DND-41 (cell line): ENCODE data around the gene ACAN.

Experiments
- ATAC-seq: fragments of 200-7000 bp; cut with Tn5 transposase; 3 replicates; pipeline ENCODE4 v1.9.1; 2021; ENCODE audit warnings: low read depth; ENCODE audit not compliant: insufficient read depth
- DNase-seq: peaks from one replicate; pipeline ENCODE4 v3.0.0-alpha.2; 2020
- H2AFZ ChIP-seq: 2 replicates; pipeline ENCODE4 v1.6.0; 2012; ENCODE audit warnings: low read depth, low read length
- H3K27ac ChIP-seq: 2 replicates; pipeline ENCODE4 v1.5.1; 2012; ENCODE audit warnings: low read length, inconsistent platforms
- H3K27me3 ChIP-seq: fragments of 200-600 bp; sonication (generic); 2 replicates; pipeline ENCODE4 v1.6.0; 2012; ENCODE audit warnings: low read length, mild to moderate bottlenecking, inconsistent platforms; ENCODE audit not compliant: insufficient read depth, poor library complexity
- H3K36me3 ChIP-seq: 2 replicates; pipeline ENCODE4 v1.5.1; 2012; ENCODE audit warnings: low read length, inconsistent platforms; ENCODE audit not compliant: insufficient read depth
- H3K4me1 ChIP-seq: 2 replicates; pipeline ENCODE4 v1.5.1; 2012; ENCODE audit warnings: mild to moderate bottlenecking, low read length; ENCODE audit not compliant: insufficient read depth
- H3K4me2 ChIP-seq: 2 replicates; pipeline ENCODE4 v1.6.0; 2012; ENCODE audit warnings: mild to moderate bottlenecking, moderate library complexity, low read length, inconsistent platforms; ENCODE audit not compliant: insufficient read depth
- H3K4me3 ChIP-seq, 2 experiments: fragments of 200-600 bp in 1 of 2; shearing (Covaris generic) in 1 of 2; 2 replicates each; pipeline ENCODE4 v1.5.1; 2012 to 2016; ENCODE audit warnings: inconsistent platforms in 2 of 2, low read length in 2 of 2, mild to moderate bottlenecking in 2 of 2, low read depth in 1 of 2, moderate library complexity in 1 of 2
- H3K79me2 ChIP-seq: 2 replicates; pipeline ENCODE4 v1.6.0; 2012; ENCODE audit warnings: low read length, inconsistent platforms; ENCODE audit not compliant: insufficient read depth
- H3K9ac ChIP-seq: 2 replicates; pipeline ENCODE4 v1.6.0; 2012; ENCODE audit warnings: low read depth, mild to moderate bottlenecking, inconsistent platforms, low read length, moderate library complexity
- H3K9me3 ChIP-seq: 2 replicates; pipeline ENCODE4 v1.5.1; 2012; ENCODE audit warnings: low read length, moderate library complexity, mild to moderate bottlenecking, inconsistent platforms; ENCODE audit not compliant: insufficient read depth, severe bottlenecking
- H4K20me1 ChIP-seq: 2 replicates; pipeline ENCODE4 v1.6.0; 2012; ENCODE audit warnings: low read length; ENCODE audit not compliant: insufficient read depth
- EZH2 ChIP-seq: IDR thresholded peaks from 3 replicates; pipeline ENCODE4 v1.6.1; 2012; ENCODE audit warnings: borderline replicate concordance, low read depth, mild to moderate bottlenecking, moderate library complexity, low read length, inconsistent platforms; ENCODE audit not compliant: severe bottlenecking
- TF ChIP-seq, protein P1 (sequence below): IDR thresholded peaks from 2 replicates; pipeline ENCODE4 v1.5.1; 2012; ENCODE audit warnings: borderline replicate concordance, low read length, moderate library complexity, mild to moderate bottlenecking; ENCODE audit not compliant: poor library complexity, severe bottlenecking; ENCODE audit errors: extremely low read depth

The ACAN gene

GRCh38 chr15:88871313-88871712, 68.1 kb downstream of the ACAN start:
- Histone ChIP-seq H3K9me3 (no peaks in the 10 kb centered on the region), H3K79me2 (no peaks in the 10 kb centered on the region), H3K27me3 (peaks cover 4% of the 10 kb centered on the region), H3K4me2 (no peak overlapping the region), H3K4me1 (no peaks in the 10 kb centered on the region), H3K36me3 (no peaks in the 10 kb centered on the region), H3K4me3 (no peak overlapping the region), H2AFZ (no peak overlapping the region), H3K27ac (no peak overlapping the region), H3K9ac (no peak overlapping the region), H4K20me1 (no peaks in the 10 kb centered on the region; the same call in 1 of the 2 replicates)
- ATAC-seq (no peak), DNase-seq (no peak)
- TF ChIP-seq, protein P1, sequence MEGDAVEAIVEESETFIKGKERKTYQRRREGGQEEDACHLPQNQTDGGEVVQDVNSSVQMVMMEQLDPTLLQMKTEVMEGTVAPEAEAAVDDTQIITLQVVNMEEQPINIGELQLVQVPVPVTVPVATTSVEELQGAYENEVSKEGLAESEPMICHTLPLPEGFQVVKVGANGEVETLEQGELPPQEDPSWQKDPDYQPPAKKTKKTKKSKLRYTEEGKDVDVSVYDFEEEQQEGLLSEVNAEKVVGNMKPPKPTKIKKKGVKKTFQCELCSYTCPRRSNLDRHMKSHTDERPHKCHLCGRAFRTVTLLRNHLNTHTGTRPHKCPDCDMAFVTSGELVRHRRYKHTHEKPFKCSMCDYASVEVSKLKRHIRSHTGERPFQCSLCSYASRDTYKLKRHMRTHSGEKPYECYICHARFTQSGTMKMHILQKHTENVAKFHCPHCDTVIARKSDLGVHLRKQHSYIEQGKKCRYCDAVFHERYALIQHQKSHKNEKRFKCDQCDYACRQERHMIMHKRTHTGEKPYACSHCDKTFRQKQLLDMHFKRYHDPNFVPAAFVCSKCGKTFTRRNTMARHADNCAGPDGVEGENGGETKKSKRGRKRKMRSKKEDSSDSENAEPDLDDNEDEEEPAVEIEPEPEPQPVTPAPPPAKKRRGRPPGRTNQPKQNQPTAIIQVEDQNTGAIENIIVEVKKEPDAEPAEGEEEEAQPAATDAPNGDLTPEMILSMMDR: no peak
- no peak for TF ChIP-seq EZH2

DNA sequence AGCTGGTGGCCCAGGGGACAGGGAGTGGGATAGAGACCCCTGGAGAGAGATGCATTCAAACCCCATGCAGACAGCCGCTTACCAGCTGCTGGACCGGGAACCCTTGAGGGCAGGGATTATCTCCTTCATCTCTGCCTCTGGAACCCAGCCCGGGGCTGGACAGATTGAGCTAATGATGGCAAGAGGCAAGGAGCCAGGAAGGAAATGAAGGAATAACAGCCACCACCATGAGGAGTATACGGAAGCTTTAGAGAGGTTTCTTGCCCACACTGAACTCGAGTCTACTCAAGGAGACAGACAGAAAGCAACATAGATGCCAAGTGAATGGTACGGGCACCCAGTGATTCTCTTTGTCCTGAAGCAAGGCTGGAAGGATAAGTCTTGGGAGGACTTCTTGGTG, 68.9 kb downstream of the ACAN start:
- H3K27ac ChIP-seq: no peak overlapping the region
- no peak overlapping the region for H3K9ac ChIP-seq
- DNase-seq (no peak), ATAC-seq (no peak)
- H3K9me3 ChIP-seq: no peaks in the 10 kb centered on the region
- H3K4me1 ChIP-seq: no peaks in the 10 kb centered on the region
- no peaks in the 10 kb centered on the region for H3K79me2 ChIP-seq
- H4K20me1 ChIP-seq: no peaks in the 10 kb centered on the region; the same call in 1 of the 2 replicates
- H3K36me3 ChIP-seq: no peaks in the 10 kb centered on the region
- no peak overlapping the region for H3K4me2 ChIP-seq
- peaks cover 4% of the 10 kb centered on the region for H3K27me3 ChIP-seq
- H3K4me3 ChIP-seq: no peak overlapping the region
- H2AFZ ChIP-seq: no peak overlapping the region
- TF ChIP-seq, protein P1: no peak
- TF ChIP-seq EZH2: no peak

DNA sequence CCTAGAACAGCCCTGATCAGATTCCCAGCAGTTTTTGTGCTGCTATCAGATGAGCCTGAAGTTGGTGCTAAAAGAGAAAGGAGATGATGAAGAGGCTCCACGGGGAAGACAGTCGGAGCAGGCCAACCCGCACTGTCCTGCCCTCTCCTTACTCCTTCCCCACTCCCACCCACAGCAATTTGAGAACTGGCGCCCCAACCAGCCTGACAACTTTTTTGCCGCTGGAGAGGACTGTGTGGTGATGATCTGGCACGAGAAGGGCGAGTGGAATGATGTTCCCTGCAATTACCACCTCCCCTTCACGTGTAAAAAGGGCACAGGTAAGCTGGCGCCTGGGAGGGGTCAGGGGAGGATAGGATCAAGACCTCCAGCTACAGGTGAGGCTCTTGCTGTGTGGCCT, 69.5 kb downstream of the ACAN start:
- Histone ChIP-seq H3K27me3 (peaks cover 4% of the 10 kb centered on the region), H4K20me1 (no peaks in the 10 kb centered on the region; the same call in 1 of the 2 replicates), H3K27ac (no peak overlapping the region), H3K4me1 (no peaks in the 10 kb centered on the region), H3K9ac (no peak overlapping the region), H3K4me3 (no peak overlapping the region), H2AFZ (no peak overlapping the region), H3K36me3 (no peaks in the 10 kb centered on the region), H3K9me3 (no peaks in the 10 kb centered on the region), H3K4me2 (no peak overlapping the region), H3K79me2 (no peaks in the 10 kb centered on the region)
- no peak for ATAC-seq
- DNase-seq: no peak
- TF ChIP-seq EZH2: no peak
- TF ChIP-seq, protein P1: no peak

DNA sequence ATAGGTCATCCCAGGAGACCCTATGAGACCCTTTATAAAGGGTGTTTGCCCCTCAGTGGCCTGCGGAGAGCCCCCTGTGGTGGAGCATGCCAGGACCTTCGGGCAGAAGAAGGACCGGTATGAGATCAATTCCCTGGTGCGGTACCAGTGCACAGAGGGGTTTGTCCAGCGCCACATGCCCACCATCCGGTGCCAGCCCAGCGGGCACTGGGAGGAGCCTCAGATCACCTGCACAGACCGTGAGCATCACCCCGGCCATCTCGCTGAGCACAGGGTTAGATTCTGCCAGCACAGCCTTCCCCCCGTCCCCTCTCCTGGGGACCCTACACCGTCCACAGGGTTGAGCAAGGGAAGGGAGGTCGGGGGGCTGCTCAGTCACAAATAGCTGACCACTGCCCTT, 70.5 kb downstream of the ACAN start:
- H3K79me2 ChIP-seq: no peaks in the 10 kb centered on the region
- H3K4me2 ChIP-seq: no peak overlapping the region
- no peaks in the 10 kb centered on the region; the same call in 1 of the 2 replicates for H4K20me1 ChIP-seq
- H2AFZ ChIP-seq: no peak overlapping the region
- H3K9me3 ChIP-seq: no peaks in the 10 kb centered on the region
- no peaks in the 10 kb centered on the region for H3K36me3 ChIP-seq
- no peaks in the 10 kb centered on the region for H3K4me1 ChIP-seq
- DNase-seq (no peak), ATAC-seq (no peak)
- no peak overlapping the region for H3K27ac ChIP-seq
- peaks cover 4% of the 10 kb centered on the region for H3K27me3 ChIP-seq
- H3K4me3 ChIP-seq: no peak overlapping the region
- no peak overlapping the region for H3K9ac ChIP-seq
- TF ChIP-seq EZH2: no peak
- TF ChIP-seq, protein P1: no peak
